IMR-90 (cell line): ENCODE results near the gene ZNF74. TPM values are rescaled to one million over a fixed set of nuclear protein-coding genes. Genes with fewer than 3 reads are reported as not detected.

ENCODE experiments used
- ATAC-seq: fragments of 200-7000 bp; cut with Tn5 transposase; 2 replicates; pipeline ENCODE4 v1.9.1; 2020; ENCODE audit warnings: low read depth, mild to moderate bottlenecking, moderate library complexity
- BruUV-seq: library from RNA; stranded (reverse); fragments of 400-500 nt; replicated peaks from 2 replicates; lab custom pipeline; 2021; lab: Mats Ljungman, UMichigan
- CTCF ChIA-PET: fragments of 300-600 bp; formaldehyde crosslinking; extraction: SDS; loops from one replicate; lab custom pipeline; 2021; ENCODE audit warnings: antibody characterized with exemption; lab: Yijun Ruan, JAX
- POLR2A ChIA-PET: fragments of 300-600 bp; sonication (Branson Sonifier 250); formaldehyde crosslinking; loops from one replicate; lab custom pipeline; 2022; ENCODE audit warnings: antibody characterized with exemption; ENCODE audit not compliant: unreplicated experiment; lab: Charles Lee
- DNase-seq: peaks from one replicate; pipeline ENCODE4 v3.0.0; 2013
- H2AFZ ChIP-seq: replicated peaks from 2 replicates; pipeline ENCODE3; 2013; ENCODE audit warnings: low read length, mild to moderate bottlenecking; ENCODE audit not compliant: poor library complexity
- H2AK5ac ChIP-seq: 2 replicates; pipeline ENCODE4 v1.6.1; 2013; ENCODE audit warnings: low read depth, low read length, inconsistent platforms
- H2AK9ac ChIP-seq: replicated peaks from 2 replicates; pipeline ENCODE3; 2013; ENCODE audit warnings: mild to moderate bottlenecking, low read depth, low read length, moderate library complexity; ENCODE audit not compliant: poor library complexity
- H2BK120ac ChIP-seq: 2 replicates; pipeline ENCODE4 v1.6.1; 2013; ENCODE audit warnings: low read depth, low read length, inconsistent platforms
- H2BK15ac ChIP-seq: 3 replicates; pipeline ENCODE4 v1.6.1; 2013; ENCODE audit warnings: low read depth, low read length, inconsistent platforms
- H2BK20ac ChIP-seq: 2 replicates; pipeline ENCODE4 v1.6.1; 2013; ENCODE audit warnings: low read depth, mild to moderate bottlenecking, inconsistent platforms, low read length, moderate library complexity
- H2BK5ac ChIP-seq: 2 replicates; pipeline ENCODE4 v1.6.1; 2013; ENCODE audit warnings: mild to moderate bottlenecking, low read depth, low read length, inconsistent platforms; ENCODE audit not compliant: poor library complexity, severe bottlenecking
- H3K14ac ChIP-seq: replicated peaks from 2 replicates; pipeline ENCODE4 v1.6.1; 2013; ENCODE audit warnings: low read depth, low read length, inconsistent platforms
- H3K18ac ChIP-seq: 2 replicates; pipeline ENCODE4 v1.6.1; 2013; ENCODE audit warnings: low read depth, low read length, control low read depth
- H3K23ac ChIP-seq: 2 replicates; pipeline ENCODE4 v1.6.1; 2013; ENCODE audit warnings: low read depth, low read length, inconsistent platforms
- H3K27ac ChIP-seq: 2 replicates; pipeline ENCODE4 v1.5.1; 2013; ENCODE audit warnings: mild to moderate bottlenecking, control low read depth, low read length; ENCODE audit not compliant: insufficient read depth
- H3K27me3 ChIP-seq: 2 replicates; pipeline ENCODE4 v1.6.1; 2013; ENCODE audit warnings: low read length; ENCODE audit not compliant: control insufficient read depth, insufficient read depth
- H3K36me3 ChIP-seq: 2 replicates; pipeline ENCODE4 v1.6.1; 2013; ENCODE audit warnings: low read length, mixed read lengths; ENCODE audit not compliant: control insufficient read depth, insufficient read depth
- H3K4ac ChIP-seq: 2 replicates; pipeline ENCODE4 v1.6.1; 2013; ENCODE audit warnings: low read depth, low read length, inconsistent platforms
- H3K4me1 ChIP-seq: 2 replicates; pipeline ENCODE4 v1.6.1; 2013; ENCODE audit warnings: low read length, mixed read lengths; ENCODE audit not compliant: control insufficient read depth, insufficient read depth
- H3K4me2 ChIP-seq: 2 replicates; pipeline ENCODE4 v1.6.1; 2013; ENCODE audit warnings: low read depth, mild to moderate bottlenecking, control low read depth, low read length, moderate library complexity
- H3K4me3 ChIP-seq: 2 replicates; pipeline ENCODE4 v1.5.1; 2013; ENCODE audit warnings: low read depth, mild to moderate bottlenecking, control low read depth, low read length, moderate library complexity; ENCODE audit not compliant: insufficient read depth
- H3K56ac ChIP-seq: 2 replicates; pipeline ENCODE4 v1.6.1; 2013; ENCODE audit warnings: low read length, inconsistent platforms; ENCODE audit not compliant: insufficient read depth; ENCODE audit errors: extremely low read depth
- H3K79me1 ChIP-seq, 2 experiments: 2 replicates each; pipeline ENCODE4 v1.6.1; 2013; ENCODE audit warnings: low read length in 2 of 2, inconsistent platforms in 1 of 2, low read depth in 1 of 2
- H3K9ac ChIP-seq: 2 replicates; pipeline ENCODE4 v1.6.1; 2013; ENCODE audit warnings: low read depth, low read length, control low read depth
- H3K9me1 ChIP-seq: 2 replicates; pipeline ENCODE4 v1.6.1; 2013; ENCODE audit warnings: low read length, inconsistent platforms; ENCODE audit not compliant: insufficient read depth
- H3K9me3 ChIP-seq: 2 replicates; pipeline ENCODE4 v1.6.1; 2013; ENCODE audit warnings: low read length; ENCODE audit not compliant: control insufficient read depth, insufficient read depth
- H4K20me1 ChIP-seq: 2 replicates; pipeline ENCODE4 v1.6.1; 2013; ENCODE audit warnings: low read length, inconsistent platforms; ENCODE audit not compliant: insufficient read depth
- H4K5ac ChIP-seq: 2 replicates; pipeline ENCODE4 v1.6.1; 2013; ENCODE audit warnings: mild to moderate bottlenecking, low read depth, low read length, control low read depth
- H4K8ac ChIP-seq, 2 experiments: 2 replicates each; pipeline ENCODE4 v1.6.1; 2013; ENCODE audit warnings: low read depth in 2 of 2, low read length in 2 of 2, control low read depth in 1 of 2, inconsistent platforms in 1 of 2
- H4K91ac ChIP-seq: 2 replicates; pipeline ENCODE4 v1.6.1; 2013; ENCODE audit warnings: low read depth, low read length, inconsistent platforms; ENCODE audit not compliant: insufficient read depth
- CHD1 ChIP-seq: IDR thresholded peaks from 2 replicates; pipeline ENCODE4 v1.6.1; 2012; ENCODE audit warnings: low read depth, low read length, improper control_type of control experiment
- CTCF ChIP-seq: conservative IDR thresholded peaks from 2 replicates; pipeline ENCODE4 v1.5.1; 2012; ENCODE audit warnings: mild to moderate bottlenecking, low read depth, low read length, improper control_type of control experiment
- ELK1 ChIP-seq: fragments of 150-350 bp; IDR thresholded peaks from 2 replicates; pipeline ENCODE4 v1.6.1; 2016; ENCODE audit warnings: low read depth, mild to moderate bottlenecking, low read length, moderate library complexity, borderline replicate concordance
- POLR2A ChIP-seq: IDR thresholded peaks from 2 replicates; pipeline ENCODE4 v1.6.1; 2012; ENCODE audit warnings: mild to moderate bottlenecking, low read depth, low read length
- RCOR1 ChIP-seq: IDR thresholded peaks from 2 replicates; pipeline ENCODE4 v1.6.1; 2012; ENCODE audit warnings: mild to moderate bottlenecking, low read length, improper control_type of control experiment; ENCODE audit not compliant: insufficient replicate concordance
- RFX5 ChIP-seq: IDR thresholded peaks from 2 replicates; pipeline ENCODE4 v1.8.0; 2012; ENCODE audit warnings: low read depth, mild to moderate bottlenecking, low read length, moderate library complexity
- WGBS, 2 experiments: methylation state at CpG; one replicate each; pipeline versions ENCODE4 v1.1.5 to v1.1.7; 2013; ENCODE audit warnings: missing lambda C conversion rate in 2 of 2; ENCODE audit not compliant: insufficient read length in 1 of 2; ENCODE audit errors: extremely low coverage in 2 of 2; 5-methylcytosine and 5-hydroxymethylcytosine counted together
- dilution Hi-C: fragments of 300-500 bp; cut with HindIII; formaldehyde crosslinking; loops from one replicate; pipeline ENCODE4 v1.14.3; 2018; ENCODE audit warnings: low sequenced_read_pairs; ENCODE audit not compliant: unreplicated experiment
- in situ Hi-C: fragments of 300-500 bp; cut with MboI; formaldehyde crosslinking; loops from 3 replicates; pipeline ENCODE4 v1.14.3; 2019; ENCODE audit warnings: low sequenced_read_pairs, inconsistent platforms, mixed read lengths
- intact Hi-C: fragments of 100-400 bp; cut with micrococcal nuclease; formaldehyde crosslinking; loops from 2 replicates; pipeline ENCODE4 v1.10.0; 2022
- polyA plus RNA-seq, 3 experiments: library from polyadenylated mRNA; depleted of rRNA; stranded (reverse); fragments of >200 nt; gene quantifications; 2 replicates each; pipeline ENCODE4 v1.2.3, GENCODE V29; 2012; ENCODE audit warnings: low replicate concordance in 1 of 3
- total RNA-seq: library from RNA; depleted of rRNA; stranded (reverse); fragments of >200 nt; gene quantifications from 2 replicates; pipeline ENCODE4 v1.2.3, GENCODE V29; 2012
- TF ChIP-seq, protein P1 (sequence below): fragments of 150-350 bp; IDR thresholded peaks from 2 replicates; pipeline ENCODE4 v1.6.1; 2017; ENCODE audit warnings: mild to moderate bottlenecking, antibody characterized with exemption, low read length, low read depth

ZNF74 gene
- total and polyA plus RNA-seq, 2 of the 4 experiments (the other 2 are of a cell fraction) = 7.5 to 8.4 TPM

DNA sequence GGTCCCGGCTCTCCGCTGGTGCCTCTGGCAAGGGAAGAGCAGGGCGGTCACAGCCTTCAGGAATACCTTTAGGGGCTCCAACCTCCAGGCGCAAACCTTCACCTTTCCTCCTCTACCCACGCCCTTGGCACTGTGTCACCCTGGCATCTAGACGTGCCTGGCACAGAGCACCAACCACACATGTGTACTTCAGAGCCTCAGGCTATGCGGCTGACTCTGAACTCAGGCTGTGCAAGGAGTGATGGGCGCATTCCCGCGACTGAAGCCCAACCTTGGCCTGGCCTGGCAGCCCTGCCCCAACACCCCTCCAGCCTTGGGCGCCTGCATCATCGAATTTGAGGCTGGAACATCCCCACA, 32.3 kb downstream of the ZNF74 start:
- 97% methylated on average over 5 of the region's 12 CpGs; no CpG with 5 or more reads in 1 of the 2 experiments for WGBS, 2 experiments
- Histone ChIP-seq H3K27me3 (no peaks in the 10 kb centered on the region), H4K5ac (no peak overlapping the region), H2BK120ac (no peak overlapping the region), H3K4me1 (peaks cover 13% of the 10 kb centered on the region; the same call in 1 of the 2 replicates), H2BK20ac (no peak overlapping the region), H2BK5ac (no peak overlapping the region), H3K56ac (no peak overlapping the region), H3K4me3 (no peak overlapping the region), H3K9ac (no peak overlapping the region), H3K9me1 (no peaks in the 10 kb centered on the region), H3K9me3 (no peaks in the 10 kb centered on the region), H3K23ac (no peak overlapping the region), H4K91ac (no peak overlapping the region), H3K18ac (no peak overlapping the region), H3K36me3 (peaks cover 56% of the 10 kb centered on the region), H2AK5ac (no peak overlapping the region), H4K8ac (no peak overlapping the region), H3K27ac (no peak overlapping the region), H3K4me2 (no peak overlapping the region), H3K79me1 (peaks cover 3 to 37% of the 10 kb centered on the region in 2 experiments; a peak in 3 of 4 replicates), H4K20me1 (peaks cover 62% of the 10 kb centered on the region), H3K14ac (no peak overlapping the region), H2AK9ac (no peak overlapping the region), H3K4ac (no peak overlapping the region), H2BK15ac (no peak overlapping the region), H2AFZ (no peak overlapping the region)
- BruUV-seq = no TSS peak
- intact Hi-C loops = no loop called here
- no peak for ATAC-seq
- ChIA-PET CTCF (no interaction called here), POLR2A (no interaction called here)
- dilution Hi-C loops = no loop called here
- TF ChIP-seq CTCF (no peak), ELK1 (no peak), POLR2A (no peak), RFX5 (no peak), RCOR1 (no peak), CHD1 (no peak)
- TF ChIP-seq, protein P1, sequence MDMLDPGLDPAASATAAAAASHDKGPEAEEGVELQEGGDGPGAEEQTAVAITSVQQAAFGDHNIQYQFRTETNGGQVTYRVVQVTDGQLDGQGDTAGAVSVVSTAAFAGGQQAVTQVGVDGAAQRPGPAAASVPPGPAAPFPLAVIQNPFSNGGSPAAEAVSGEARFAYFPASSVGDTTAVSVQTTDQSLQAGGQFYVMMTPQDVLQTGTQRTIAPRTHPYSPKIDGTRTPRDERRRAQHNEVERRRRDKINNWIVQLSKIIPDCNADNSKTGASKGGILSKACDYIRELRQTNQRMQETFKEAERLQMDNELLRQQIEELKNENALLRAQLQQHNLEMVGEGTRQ = no peak
- in situ Hi-C loops = no loop called here
- no peak for DNase-seq
